Measurements from ENCODE around the gene PCK2.

DNA sequence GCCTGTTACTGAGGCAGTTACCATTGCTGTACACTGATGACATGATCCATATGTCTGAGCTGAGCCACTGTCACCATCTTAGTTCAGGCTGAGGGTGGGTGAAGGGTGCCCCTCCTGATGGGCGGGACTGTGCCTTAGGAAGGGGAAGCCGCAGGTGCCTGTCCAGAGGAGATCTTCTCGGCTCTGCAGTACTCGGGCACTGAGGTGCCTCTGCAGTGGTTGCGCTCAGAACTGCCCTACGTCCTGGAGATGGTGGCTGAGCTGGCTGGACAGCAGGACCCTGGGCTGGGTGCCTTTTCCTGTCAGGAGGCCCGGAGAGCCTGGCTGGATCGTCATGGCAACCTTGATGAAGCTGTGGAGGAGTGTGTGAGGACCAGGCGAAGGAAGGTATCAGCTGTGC lies 56.9 kb downstream of the PCK2 start:
- TF ChIP-seq FOSL1 (CRISPR knock-in tag; IDR thresholded peaks at IDR 0.05; ENCODE audit: borderline replicate concordance) (no peak), CHD2 (IDR thresholded peaks at IDR 0.05; ENCODE audit: low read depth, low read length) (no peak), ZNF776 (CRISPR knock-in tag; IDR thresholded peaks at IDR 0.05) (no peak), RAD51 (IDR thresholded peaks at IDR 0.05; ENCODE audit: borderline replicate concordance) (no peak), SIN3B (IDR thresholded peaks at IDR 0.05; ENCODE audit: low read length) (no peak), ZNF274 (CRISPR knock-in tag; IDR thresholded peaks at IDR 0.05) (0 out of 2 replicates have a peak, but pooled peaks have one; percentile 34), SAFB2 (CRISPR knock-in tag; IDR thresholded peaks at IDR 0.05; ENCODE audit: borderline replicate concordance, low read depth) (no peak), ZBTB39 (CRISPR knock-in tag; IDR thresholded peaks at IDR 0.05) (no peak), ZNF333 (CRISPR knock-in tag; IDR thresholded peaks at IDR 0.05; ENCODE audit: borderline replicate concordance) (no peak), MXI1 (IDR thresholded peaks at IDR 0.05; ENCODE audit: borderline replicate concordance, low read depth, low read length) (no peak), DNMT1 (CRISPR knock-in tag; IDR thresholded peaks at IDR 0.05) (no peak), ZNF10 (CRISPR knock-in tag; IDR thresholded peaks at IDR 0.05; ENCODE audit: borderline replicate concordance, low read depth) (no peak)
